Choroid plexus epithelial cell (primary cell): ENCODE measurements around the gene PTCRA.
A peak's percentile ranks its signal among the peaks of the same experiment; 100 is the strongest.

Source experiments
- DNase-seq: peaks from one replicate; pipeline ENCODE4 v3.0.0-alpha.2; 2010; ENCODE audit warnings: low read depth
- H3K4me3 ChIP-seq: 2 replicates; pipeline ENCODE4 v1.5.1; 2011; ENCODE audit warnings: low read depth, mild to moderate bottlenecking, control low read depth, low read length, moderate library complexity
- CTCF ChIP-seq: conservative IDR thresholded peaks from 2 replicates; pipeline ENCODE4 v1.5.1; 2011; ENCODE audit warnings: low read depth, mild to moderate bottlenecking, control low read depth, inconsistent platforms, low read length, moderate library complexity

The PTCRA gene

GRCh38 chr6:42911171-42912021, 4.5 kb upstream of the PTCRA start:
- TF ChIP-seq CTCF, result peak; percentile 31
- H3K4me3 ChIP-seq, result peak overlapping the region; percentile 50
- peak; percentile 46 for DNase-seq

- no peak for DNase-seq
- no peak overlapping the region for H3K4me3 ChIP-seq
- no peak for TF ChIP-seq CTCF
These were observed 1.3 kb upstream of the PTCRA start for GRCh38 chr6:42914546-42914945.

GRCh38 chr6:42916288-42916687, 435 bp downstream of the PTCRA start:
- no peak for DNase-seq
- H3K4me3 ChIP-seq, result no peak overlapping the region
- TF ChIP-seq CTCF, result no peak

- H3K4me3 ChIP-seq, result no peak overlapping the region
- no peak for TF ChIP-seq CTCF
- no peak for DNase-seq
These were observed 5.9 kb downstream of the PTCRA start for GRCh38 chr6:42921801-42922200.

- H3K4me3 ChIP-seq, result no peak overlapping the region
- no peak for TF ChIP-seq CTCF
- DNase-seq, result no peak
These were observed 7.8 kb downstream of the PTCRA start for GRCh38 chr6:42923666-42924065.

- no peak overlapping the region for H3K4me3 ChIP-seq
- no peak for TF ChIP-seq CTCF
- no peak for DNase-seq
These were observed 9.5 kb downstream of the PTCRA start for GRCh38 chr6:42925248-42925857.
